GM12801 (cell line): ENCODE results near the gene THSD7B.

Source experiments
- TF ChIP-seq, protein P1 (sequence below): IDR thresholded peaks from one replicate; pipeline ENCODE4 v1.5.1; 2011; ENCODE audit warnings: control low read depth; ENCODE audit not compliant: insufficient read length; ENCODE audit errors: extremely low read depth

Gene THSD7B

DNA sequence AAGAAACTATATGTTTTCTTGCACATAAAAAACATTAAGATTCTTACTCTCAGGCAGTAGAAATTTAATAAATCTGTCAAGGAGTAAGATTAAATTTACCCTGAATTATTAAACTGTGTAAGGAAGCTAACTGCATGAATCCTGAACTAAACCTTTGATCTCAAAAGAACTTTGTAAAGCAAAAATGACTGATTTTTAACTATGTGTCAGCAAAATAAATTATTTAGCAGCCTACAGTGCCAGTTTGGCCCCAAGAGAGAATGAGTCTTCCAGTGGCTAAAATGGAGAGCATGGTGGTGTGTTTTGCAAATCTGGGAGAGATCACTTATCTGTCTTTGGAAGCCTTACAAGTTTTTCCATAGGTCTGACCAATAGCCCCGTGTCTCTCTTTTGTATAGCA is 190.7 kb downstream of the THSD7B start:
- TF ChIP-seq, protein P1, sequence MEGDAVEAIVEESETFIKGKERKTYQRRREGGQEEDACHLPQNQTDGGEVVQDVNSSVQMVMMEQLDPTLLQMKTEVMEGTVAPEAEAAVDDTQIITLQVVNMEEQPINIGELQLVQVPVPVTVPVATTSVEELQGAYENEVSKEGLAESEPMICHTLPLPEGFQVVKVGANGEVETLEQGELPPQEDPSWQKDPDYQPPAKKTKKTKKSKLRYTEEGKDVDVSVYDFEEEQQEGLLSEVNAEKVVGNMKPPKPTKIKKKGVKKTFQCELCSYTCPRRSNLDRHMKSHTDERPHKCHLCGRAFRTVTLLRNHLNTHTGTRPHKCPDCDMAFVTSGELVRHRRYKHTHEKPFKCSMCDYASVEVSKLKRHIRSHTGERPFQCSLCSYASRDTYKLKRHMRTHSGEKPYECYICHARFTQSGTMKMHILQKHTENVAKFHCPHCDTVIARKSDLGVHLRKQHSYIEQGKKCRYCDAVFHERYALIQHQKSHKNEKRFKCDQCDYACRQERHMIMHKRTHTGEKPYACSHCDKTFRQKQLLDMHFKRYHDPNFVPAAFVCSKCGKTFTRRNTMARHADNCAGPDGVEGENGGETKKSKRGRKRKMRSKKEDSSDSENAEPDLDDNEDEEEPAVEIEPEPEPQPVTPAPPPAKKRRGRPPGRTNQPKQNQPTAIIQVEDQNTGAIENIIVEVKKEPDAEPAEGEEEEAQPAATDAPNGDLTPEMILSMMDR, result no peak

DNA sequence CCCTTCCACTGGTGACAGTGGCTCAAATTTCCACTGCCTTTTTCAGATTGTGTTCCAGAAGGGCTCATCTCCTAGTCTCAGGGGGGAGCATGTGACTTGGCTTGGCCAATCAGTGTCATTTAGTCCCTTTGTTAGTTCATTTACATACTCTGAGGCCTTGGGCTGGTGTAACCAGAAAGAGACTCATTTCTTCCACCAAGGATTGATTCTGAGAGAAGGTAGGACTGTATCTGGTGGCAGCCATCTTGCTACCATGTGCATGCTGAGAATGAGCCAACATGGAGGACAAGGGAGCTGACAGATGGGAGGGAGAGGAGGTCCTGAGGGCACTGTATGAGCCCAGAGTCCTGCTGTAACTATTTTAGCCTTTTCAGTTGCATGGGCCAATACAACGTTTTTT is 191.7 kb downstream of the THSD7B start:
- TF ChIP-seq, protein P1, result no peak

DNA sequence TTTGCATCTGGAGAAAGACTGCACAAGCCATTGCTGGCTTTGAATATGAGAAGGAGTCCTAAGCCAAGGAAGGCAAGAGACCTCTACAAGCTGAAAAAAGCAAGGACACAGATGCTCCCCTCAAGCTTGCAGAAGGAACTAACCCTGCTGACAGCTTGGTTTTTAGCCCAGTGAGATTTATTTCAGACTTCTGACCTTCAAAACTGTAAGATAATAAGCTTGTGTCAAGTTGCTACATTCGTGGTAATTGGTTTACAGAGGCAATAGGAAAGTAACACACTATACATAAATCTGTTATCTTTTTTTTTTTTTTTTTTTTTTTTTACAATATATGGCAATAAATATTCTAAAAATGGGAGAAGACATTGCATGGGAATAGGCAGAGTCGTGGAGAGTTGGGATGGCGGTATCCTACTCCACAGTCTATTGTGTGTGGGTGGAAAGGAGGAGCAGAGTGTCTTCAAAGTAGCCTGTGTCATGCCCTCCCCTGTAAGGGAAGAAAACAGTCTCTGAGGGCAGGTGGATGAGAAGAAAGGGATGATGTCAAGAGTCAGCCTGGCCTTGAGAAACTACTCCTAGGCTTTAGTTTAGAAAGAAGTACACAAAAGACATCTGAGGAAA is 196.9 kb downstream of the THSD7B start:
- TF ChIP-seq, protein P1, result no peak

DNA sequence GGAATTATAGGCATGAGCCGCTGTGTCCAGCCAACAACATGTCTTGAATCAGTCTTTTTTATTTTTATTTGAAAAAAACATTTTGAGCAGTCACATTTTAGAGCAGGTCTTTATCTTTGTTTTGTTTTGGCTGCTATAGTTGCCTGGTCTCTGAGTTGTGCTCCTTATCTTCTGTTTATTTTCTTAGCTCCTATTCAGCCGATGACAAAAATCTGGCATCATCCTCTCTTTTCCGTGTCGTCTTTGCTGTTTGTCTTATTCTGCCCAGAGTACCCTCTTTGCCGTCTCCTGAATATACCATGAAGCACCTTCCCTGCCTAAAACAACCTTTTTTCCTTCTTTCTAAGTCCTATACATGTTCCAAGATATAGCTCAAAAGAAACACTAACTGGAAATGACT is 201.1 kb downstream of the THSD7B start:
- TF ChIP-seq, protein P1, result no peak

DNA sequence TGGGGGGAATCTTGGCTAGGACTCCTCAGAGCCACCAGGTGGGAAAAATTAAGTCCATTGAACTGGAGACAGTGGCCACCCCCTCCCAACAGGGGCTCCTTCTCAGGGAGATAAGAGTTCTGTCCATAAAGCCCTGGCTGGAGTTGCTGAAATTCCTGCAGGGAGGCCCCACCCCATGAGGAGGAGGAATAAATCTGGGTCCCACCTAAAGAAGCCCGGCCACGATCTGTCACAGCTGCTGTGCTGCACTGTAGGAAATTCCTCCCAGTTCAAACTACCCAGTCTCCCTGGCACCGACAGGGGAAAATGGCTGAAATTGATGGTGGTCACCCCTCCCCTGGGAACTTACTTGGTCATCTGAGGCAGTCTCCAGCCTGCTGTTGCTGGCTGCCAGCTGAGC is 215.0 kb downstream of the THSD7B start:
- TF ChIP-seq, protein P1, result no peak

DNA sequence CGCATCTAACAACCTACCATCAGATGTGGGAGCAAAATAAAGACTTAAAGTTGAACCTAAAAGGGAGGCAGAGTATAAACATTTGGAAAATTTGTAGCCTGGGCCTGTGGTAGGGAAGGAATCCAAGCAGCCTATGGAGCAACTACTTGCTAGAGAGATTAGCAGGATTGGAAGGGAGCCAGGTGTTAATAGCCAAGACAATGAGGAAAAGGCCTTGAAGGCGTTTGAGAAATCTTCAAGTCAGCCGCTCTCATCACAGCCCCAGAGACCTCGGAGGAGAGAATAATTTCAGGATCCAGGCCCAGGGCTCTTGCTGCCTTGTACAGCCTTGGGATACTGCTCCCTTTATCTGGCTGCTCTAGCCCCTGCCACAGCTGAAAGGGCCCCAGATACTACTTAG is 219.7 kb downstream of the THSD7B start:
- TF ChIP-seq, protein P1, result no peak

DNA sequence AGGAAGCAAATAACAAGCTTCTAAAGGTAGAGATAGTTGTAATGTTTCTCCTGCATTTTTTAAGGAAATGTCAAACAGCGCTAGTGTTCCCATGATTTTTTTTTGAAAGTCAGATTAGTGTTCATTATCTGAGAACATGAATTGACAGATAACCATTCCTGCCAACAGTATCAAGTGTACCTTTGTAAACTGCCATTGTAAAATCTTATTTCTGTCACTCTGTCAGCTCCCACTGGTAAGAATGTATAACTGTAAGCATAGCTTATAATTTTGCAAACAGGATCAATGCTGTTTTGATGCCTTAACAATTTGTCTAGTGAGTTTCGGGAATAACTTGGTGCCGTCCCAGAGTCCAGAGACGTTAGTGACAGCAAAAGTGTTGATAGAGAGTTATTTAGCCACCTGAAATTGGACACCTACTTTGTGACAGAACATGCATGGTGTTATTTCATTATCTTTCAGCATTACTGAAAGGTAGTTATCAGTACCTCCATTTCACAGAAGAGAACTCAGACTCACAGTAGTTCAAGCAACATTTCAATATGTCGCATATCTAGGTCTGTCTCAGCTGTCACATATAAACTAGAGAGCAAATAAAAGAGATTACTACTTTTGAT is 221.4 kb downstream of the THSD7B start:
- TF ChIP-seq, protein P1, result no peak
